Mononuclear cell (primary cell): ENCODE results near the gene BICD2. TPM values are rescaled to one million over a fixed set of nuclear protein-coding genes. Genes with fewer than 3 reads are reported as not detected.
"Not testable (repeated sequence)": the region's sequence is repeated elsewhere in the genome, so short reads cannot be mapped to it uniquely, and the experiment has no call there.

ENCODE experiments used
- H3K27me3 ChIP-seq: 2 replicates; pipeline ENCODE4 v1.6.0; 2011; ENCODE audit warnings: low read length, control low read depth; ENCODE audit not compliant: insufficient read depth
- H3K4me1 ChIP-seq: 2 replicates; pipeline ENCODE4 v1.5.1; 2011; ENCODE audit warnings: mild to moderate bottlenecking, low read length, control low read depth; ENCODE audit not compliant: insufficient read depth
- H3K4me3 ChIP-seq: 2 replicates; pipeline ENCODE4 v1.5.1; 2011; ENCODE audit warnings: mild to moderate bottlenecking, low read length, moderate library complexity
- H3K9me3 ChIP-seq: 2 replicates; pipeline ENCODE4 v1.5.1; 2011; ENCODE audit warnings: low read depth, mild to moderate bottlenecking, control low read depth, low read length
- total RNA-seq: library from RNA; depleted of rRNA; stranded (reverse); fragments of >200 nt; gene quantifications from one replicate; pipeline ENCODE4 v1.2.3, GENCODE V29; 2012

Gene BICD2
- total RNA-seq, 1 donor, result 27.9 TPM

- Histone ChIP-seq H3K27me3 (no peaks in the 10 kb centered on the region), H3K9me3 (no peaks in the 10 kb centered on the region), H3K4me1 (peaks cover 12% of the 10 kb centered on the region), H3K4me3 (no peak overlapping the region)
Observed at GRCh38 chr9:92781899-92782298, 17.3 kb upstream of the BICD2 start.

DNA sequence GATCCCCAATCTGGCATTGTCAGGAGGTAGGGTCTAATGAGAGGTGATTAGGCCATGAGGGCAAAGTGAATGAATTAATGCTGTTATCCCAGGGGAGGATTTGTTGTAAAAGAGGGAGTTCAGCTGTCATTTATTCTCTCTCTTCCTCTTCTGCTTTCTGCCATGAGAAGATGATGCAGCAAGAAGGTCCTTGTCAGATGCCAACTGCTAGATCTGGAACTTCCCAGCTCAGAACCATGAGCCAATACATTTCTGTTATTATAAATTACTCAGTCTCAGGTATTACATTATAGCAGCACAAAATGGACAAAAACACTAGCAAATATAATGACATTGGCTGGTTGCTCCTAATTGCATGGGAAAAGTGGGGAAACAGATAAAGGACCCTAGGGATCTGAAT is 15.6 kb upstream of the BICD2 start:
- H3K4me3 ChIP-seq, result no peak overlapping the region
- H3K9me3 ChIP-seq, result no peaks in the 10 kb centered on the region
- H3K4me1 ChIP-seq, result peaks cover 19% of the 10 kb centered on the region
- no peaks in the 10 kb centered on the region for H3K27me3 ChIP-seq

GRCh38 chr9:92775466-92775865 is 10.8 kb upstream of the BICD2 start:
- H3K4me1 ChIP-seq, result peaks cover 35% of the 10 kb centered on the region
- H3K4me3 ChIP-seq, result no peak overlapping the region
- H3K9me3 ChIP-seq, result no peaks in the 10 kb centered on the region
- H3K27me3 ChIP-seq, result no peaks in the 10 kb centered on the region

DNA sequence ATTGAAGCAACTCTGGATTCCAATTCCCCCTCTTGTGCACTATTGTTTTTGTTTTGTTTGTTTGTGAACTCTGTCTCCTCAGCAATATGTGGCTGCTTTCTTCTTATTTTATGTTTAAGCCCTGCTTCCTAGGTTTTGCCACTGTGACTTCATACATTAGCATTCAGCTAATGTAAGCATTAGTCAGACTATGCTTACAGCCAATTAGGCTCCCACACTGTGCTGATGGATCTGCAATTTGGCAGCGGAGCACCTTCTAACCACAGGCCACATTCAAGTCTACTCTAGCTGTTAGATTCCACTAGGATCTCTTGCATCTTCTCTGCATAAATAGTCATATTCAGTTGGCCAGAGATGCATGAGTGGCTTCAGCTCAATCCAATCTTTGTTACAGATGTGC is 9.6 kb upstream of the BICD2 start:
- Histone ChIP-seq H3K9me3 (no peaks in the 10 kb centered on the region), H3K4me3 (no peak overlapping the region)

GRCh38 chr9:92773810-92774209 is 9.2 kb upstream of the BICD2 start:
- Histone ChIP-seq H3K27me3 (no peaks in the 10 kb centered on the region), H3K9me3 (no peaks in the 10 kb centered on the region), H3K4me1 (peaks cover 43% of the 10 kb centered on the region), H3K4me3 (no peak overlapping the region)

More for the DNA sequence above, 9.6 kb upstream of the BICD2 start:
- H3K27me3 ChIP-seq, result no peaks in the 10 kb centered on the region
- peaks cover 39% of the 10 kb centered on the region for H3K4me1 ChIP-seq

DNA sequence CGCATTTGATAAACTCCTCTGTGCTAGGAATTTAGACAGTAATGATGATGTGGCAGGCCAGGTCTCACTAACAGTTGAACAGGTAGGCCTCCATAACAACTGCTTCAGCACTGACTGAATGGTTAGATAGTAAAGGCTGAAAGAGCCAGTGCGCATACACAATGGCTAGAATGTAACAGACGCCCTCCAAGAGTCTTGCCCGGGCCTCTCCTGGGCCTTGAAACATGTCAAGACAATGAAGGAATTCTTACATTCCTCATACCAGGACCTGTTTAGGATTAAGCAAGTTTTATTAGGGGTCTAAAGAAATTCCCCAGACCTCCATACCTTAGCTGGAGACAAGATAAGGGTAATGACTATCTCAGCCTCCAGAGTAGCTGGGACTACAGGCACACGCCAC is 6.7 kb upstream of the BICD2 start:
- H3K27me3 ChIP-seq, result no peaks in the 10 kb centered on the region
- H3K4me3 ChIP-seq, result no peak overlapping the region
- peaks cover 49% of the 10 kb centered on the region for H3K4me1 ChIP-seq
- no peaks in the 10 kb centered on the region for H3K9me3 ChIP-seq

GRCh38 chr9:92770360-92770995 is 5.8 kb upstream of the BICD2 start:
- H3K9me3 ChIP-seq, result no peaks in the 10 kb centered on the region
- H3K4me3 ChIP-seq, result no peak overlapping the region
- peaks cover 53% of the 10 kb centered on the region for H3K4me1 ChIP-seq
- H3K27me3 ChIP-seq, result no peaks in the 10 kb centered on the region

GRCh38 chr9:92769990-92770359 is 5.3 kb upstream of the BICD2 start:
- peaks cover 49% of the 10 kb centered on the region for H3K4me1 ChIP-seq
- H3K4me3 ChIP-seq, result no peak overlapping the region
- H3K9me3 ChIP-seq, result no peaks in the 10 kb centered on the region
- no peaks in the 10 kb centered on the region for H3K27me3 ChIP-seq

DNA sequence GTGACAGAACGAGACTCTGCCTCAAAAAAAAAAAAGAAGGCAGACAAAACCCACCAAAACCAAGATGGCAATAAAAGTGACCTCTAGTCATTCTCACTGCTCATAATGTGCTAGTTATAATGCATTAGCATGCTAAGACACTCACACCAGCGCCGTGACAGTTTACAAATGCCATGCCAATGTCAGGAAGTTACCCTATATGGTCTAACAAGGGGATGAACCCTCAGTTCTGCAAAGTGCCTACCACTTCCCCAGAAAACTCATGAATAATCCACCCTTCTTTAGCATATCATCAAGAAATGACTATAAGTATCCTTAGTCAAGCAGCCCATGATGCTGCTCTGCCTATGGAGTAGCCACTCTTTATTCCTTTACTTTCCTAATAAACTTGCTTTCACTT is 4.7 kb upstream of the BICD2 start:
- Histone ChIP-seq H3K4me1 (peaks cover 42% of the 10 kb centered on the region), H3K9me3 (no peaks in the 10 kb centered on the region), H3K4me3 (no peak overlapping the region), H3K27me3 (no peaks in the 10 kb centered on the region)

DNA sequence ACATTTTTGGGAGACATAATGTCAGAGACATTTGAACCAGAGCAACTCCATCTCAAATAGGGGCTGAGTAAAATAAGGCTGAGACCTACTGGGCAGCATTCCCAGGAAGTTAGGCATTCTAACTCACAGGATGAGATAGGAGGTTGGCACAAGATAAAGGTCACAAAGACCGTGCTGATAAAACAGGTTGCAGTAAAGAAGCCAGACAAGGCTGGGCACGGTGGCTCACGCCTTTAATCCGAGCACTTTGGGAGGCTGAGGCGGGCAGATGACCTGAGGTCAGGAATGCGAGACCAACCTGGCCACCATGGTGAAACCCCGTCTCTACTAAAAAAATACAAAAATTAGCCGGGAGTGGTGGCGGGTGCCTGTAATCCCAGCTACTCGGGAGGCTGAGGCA is 4.2 kb upstream of the BICD2 start:
- not testable (repeated sequence) for H3K9me3 ChIP-seq, H3K4me3 ChIP-seq, H3K27me3 ChIP-seq
- peaks cover 40% of the 10 kb centered on the region for H3K4me1 ChIP-seq

GRCh38 chr9:92767066-92768054 is 2.7 kb upstream of the BICD2 start:
- Histone ChIP-seq H3K27me3 (no peaks in the 10 kb centered on the region), H3K9me3 (no peaks in the 10 kb centered on the region), H3K4me3 (no peak overlapping the region), H3K4me1 (peaks cover 55% of the 10 kb centered on the region)

DNA sequence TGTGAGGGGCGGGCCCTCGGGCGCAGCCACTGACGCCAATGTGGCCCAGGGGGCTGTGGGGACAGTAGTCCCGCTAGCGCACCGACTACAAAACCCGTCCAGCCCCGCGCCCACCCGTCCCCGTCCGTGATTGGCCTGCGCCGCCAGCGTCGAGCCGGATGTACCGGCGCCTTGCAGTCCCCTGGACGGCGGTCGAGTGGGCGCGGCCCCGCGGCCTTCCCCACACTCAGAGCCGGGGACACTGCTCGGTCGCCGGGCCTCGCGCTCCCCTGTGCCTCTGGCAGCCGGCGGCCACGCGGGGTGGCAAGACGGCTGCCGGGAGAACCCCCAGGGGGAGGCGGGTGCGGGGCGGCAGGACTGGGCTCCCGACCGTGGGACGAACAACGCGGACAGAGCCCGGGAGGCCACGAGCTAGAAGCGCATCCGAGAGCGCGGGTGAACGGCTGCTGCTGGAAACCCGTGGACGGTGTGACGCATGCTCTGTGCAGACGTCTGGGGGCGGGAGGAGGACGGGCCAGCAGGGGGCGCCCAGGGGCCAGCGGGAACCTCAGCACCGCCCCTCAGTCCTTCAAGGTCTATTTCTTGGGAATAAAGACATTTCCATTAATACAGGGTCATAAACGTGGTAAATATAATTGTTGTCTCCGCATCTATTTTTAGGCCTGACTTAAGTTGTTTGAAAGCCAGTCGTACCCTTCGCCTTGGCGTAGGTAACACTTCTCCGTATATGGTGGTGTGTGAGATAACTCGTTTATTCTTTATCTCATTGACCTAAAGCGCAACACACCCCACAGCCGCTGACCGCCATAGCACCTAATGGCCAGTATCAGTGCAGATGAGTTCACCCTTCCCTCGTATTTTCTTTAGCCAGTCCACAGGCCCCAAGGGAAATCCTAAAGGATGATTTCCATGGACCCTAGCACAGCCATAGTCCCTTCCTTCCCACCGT is 629 bp upstream of the BICD2 start:
- peaks cover 63% of the 10 kb centered on the region for H3K4me1 ChIP-seq
- peak overlapping the region; percentile 81 for H3K4me3 ChIP-seq
- H3K9me3 ChIP-seq, result no peaks in the 10 kb centered on the region
- H3K27me3 ChIP-seq, result no peaks in the 10 kb centered on the region

- Histone ChIP-seq H3K4me1 (peaks cover 60% of the 10 kb centered on the region), H3K27me3 (no peaks in the 10 kb centered on the region), H3K9me3 (no peaks in the 10 kb centered on the region), H3K4me3 (peak overlapping the region; percentile 85)
Observed at GRCh38 chr9:92763721-92764380, 782 bp downstream of the BICD2 start.
